Small intestine (tissue), 7 donors: ENCODE data around the gene USP24. TPM values are rescaled to one million over a fixed set of nuclear protein-coding genes. Genes with fewer than 3 reads are reported as not detected.

Source experiments
- DNase-seq, 2 donors: peaks; one replicate each; pipeline versions ENCODE4 v3.0.0 to v3.0.0-alpha.2; 2013
- FAIRE-seq: peaks from 2 replicates; lab custom pipeline; 2012; peaks lifted over from hg19 to GRCh38; lab: Jason Lieb, UNC
- H3K27ac ChIP-seq, 3 donors: one replicate each; pipeline ENCODE4 v1.5.1; 2013; ENCODE audit warnings: low read length in 2 of 3, mild to moderate bottlenecking in 2 of 3, control low read depth in 1 of 3, inconsistent platforms in 1 of 3, low read depth in 1 of 3, moderate library complexity in 1 of 3
- H3K27me3 ChIP-seq, 3 donors: one replicate each; pipeline ENCODE4 v1.6.1; 2013; ENCODE audit warnings: low read length in 3 of 3, inconsistent platforms in 1 of 3; ENCODE audit not compliant: control insufficient read depth in 3 of 3, insufficient read depth in 3 of 3
- H3K36me3 ChIP-seq, 3 donors: one replicate each; pipeline ENCODE4 v1.6.1; 2013; ENCODE audit warnings: low read length in 3 of 3, inconsistent platforms in 1 of 3, low read depth in 1 of 3, mild to moderate bottlenecking in 1 of 3, moderate library complexity in 1 of 3; ENCODE audit not compliant: control insufficient read depth in 3 of 3, insufficient read depth in 2 of 3
- H3K4me1 ChIP-seq, 3 donors: one replicate each; pipeline ENCODE4 v1.6.1; 2013; ENCODE audit warnings: low read length in 2 of 3, inconsistent platforms in 1 of 3, low read depth in 1 of 3, mild to moderate bottlenecking in 1 of 3, moderate library complexity in 1 of 3; ENCODE audit not compliant: control insufficient read depth in 3 of 3, insufficient read depth in 2 of 3
- H3K4me3 ChIP-seq, 3 donors: one replicate each; pipeline ENCODE4 v1.5.1; 2013; ENCODE audit warnings: low read length in 3 of 3, control low read depth in 1 of 3, inconsistent platforms in 1 of 3, low read depth in 1 of 3, mild to moderate bottlenecking in 1 of 3, moderate library complexity in 1 of 3
- H3K9me3 ChIP-seq, 2 donors: one replicate each; pipeline ENCODE4 v1.6.1; 2013; ENCODE audit warnings: low read depth in 1 of 2, low read length in 1 of 2; ENCODE audit not compliant: control insufficient read depth in 2 of 2, insufficient read depth in 1 of 2
- WGBS, 3 donors: extraction: QIAGEN DNeasy Blood & Tissue Kit; methylation state at CpG; one replicate each; pipeline ENCODE4 v1.1.7; 2013; 5-methylcytosine and 5-hydroxymethylcytosine counted together
- polyA plus RNA-seq, 4 donors: library from polyadenylated mRNA; stranded (reverse) in 3 of 4; unstranded in 1 of 4; fragments of 200-250 nt in 3 of 4; fragments of 120-200 nt in 1 of 4; gene quantifications; one replicate each; pipeline versions ENCODE4 v1.2.1 to v1.2.3, GENCODE V29; 2013
- donor health status: healthy with polysubstance abuse.
- donor health status: control.
- donor health status: control.
- donor health status: Bipolar disorder and iron deficiency.
- donor health status: healthy.

USP24 gene
- polyA plus RNA-seq, 4 donors, result 7.3 to 38.3 (median 11.2) TPM

GRCh38 chr1:55063577-55063942 lies 151.6 kb downstream of the USP24 start:
- Histone ChIP-seq H3K27me3 (no peaks in the 10 kb centered on the region), H3K9me3 (no peaks in the 10 kb centered on the region), H3K36me3 (peaks cover 3 to 25% (median 6%) of the 10 kb centered on the region in 3 donors), H3K27ac (no peak overlapping the region), H3K4me1 (no peaks in the 10 kb centered on the region), H3K4me3 (no peak overlapping the region)
- DNase-seq (no peak), FAIRE-seq (no peak)
- 82 to 92% (median 91%) methylated on average over 9 of the region's 9 CpGs for WGBS, 3 donors

GRCh38 chr1:55062801-55063576 lies 152.2 kb downstream of the USP24 start:
- Histone ChIP-seq H3K4me3 (no peak overlapping the region), H3K36me3 (peaks cover 3 to 26% (median 6%) of the 10 kb centered on the region in 3 donors), H3K27ac (no peak overlapping the region), H3K27me3 (no peaks in the 10 kb centered on the region), H3K9me3 (no peaks in the 10 kb centered on the region), H3K4me1 (no peaks in the 10 kb centered on the region)
- 91 to 94% (median 92%) methylated on average over 29 of the region's 29 CpGs for WGBS, 3 donors
- DNase-seq (no peak), FAIRE-seq (no peak)

GRCh38 chr1:55061706-55062321 lies 153.3 kb downstream of the USP24 start:
- peaks cover 1 to 21% (median 3%) of the 10 kb centered on the region in 3 donors for H3K36me3 ChIP-seq
- H3K4me3 ChIP-seq, result no peak overlapping the region
- DNase-seq (no peak), FAIRE-seq (no peak)
- no peaks in the 10 kb centered on the region for H3K9me3 ChIP-seq
- H3K27ac ChIP-seq, result no peak overlapping the region
- H3K27me3 ChIP-seq, result no peaks in the 10 kb centered on the region
- 82 to 93% (median 83%) methylated on average over 4 of the region's 4 CpGs for WGBS, 3 donors
- no peaks in the 10 kb centered on the region for H3K4me1 ChIP-seq

GRCh38 chr1:55061000-55061705 lies 154.0 kb downstream of the USP24 start:
- WGBS, 3 donors, result 85 to 87% (median 85%) methylated on average over 13 of the region's 13 CpGs
- H3K4me1 ChIP-seq, result no peaks in the 10 kb centered on the region

GRCh38 chr1:55060133-55060999 lies 154.8 kb downstream of the USP24 start:
- H3K27ac ChIP-seq, result no peak overlapping the region

More at GRCh38 chr1:55061000-55061705, 154.0 kb downstream of the USP24 start:
- Histone ChIP-seq H3K4me3 (no peak overlapping the region), H3K27me3 (no peaks in the 10 kb centered on the region), H3K9me3 (no peaks in the 10 kb centered on the region), H3K27ac (no peak overlapping the region), H3K36me3 (peaks cover 0 to 18% (median 3%) of the 10 kb centered on the region in 3 donors)
- DNase-seq, result no peak
- FAIRE-seq, result no peak

GRCh38 chr1:55059302-55060132 lies 155.6 kb downstream of the USP24 start:
- H3K36me3 ChIP-seq, result peaks cover 0 to 13% (median 3%) of the 10 kb centered on the region in 3 donors
- FAIRE-seq, result no peak

More at GRCh38 chr1:55060133-55060999, 154.8 kb downstream of the USP24 start:
- Histone ChIP-seq H3K4me1 (no peaks in the 10 kb centered on the region), H3K4me3 (no peak overlapping the region), H3K9me3 (no peaks in the 10 kb centered on the region), H3K36me3 (peaks cover 0 to 13% (median 3%) of the 10 kb centered on the region in 3 donors), H3K27me3 (no peaks in the 10 kb centered on the region)
- WGBS, 3 donors, result 89 to 90% (median 89%) methylated on average over 14 of the region's 14 CpGs
- no peak for FAIRE-seq
- DNase-seq, result no peak

GRCh38 chr1:55057956-55058298 lies 157.2 kb downstream of the USP24 start:
- FAIRE-seq, result no peak
- Histone ChIP-seq H3K36me3 (peaks cover 0 to 15% (median 3%) of the 10 kb centered on the region in 3 donors), H3K4me1 (no peaks in the 10 kb centered on the region), H3K4me3 (no peak overlapping the region), H3K27ac (no peak overlapping the region), H3K9me3 (no peaks in the 10 kb centered on the region), H3K27me3 (no peaks in the 10 kb centered on the region)
- 94 to 96% (median 95%) methylated on average over 6 of the region's 6 CpGs for WGBS, 3 donors
- no peak for DNase-seq

More at GRCh38 chr1:55059302-55060132, 155.6 kb downstream of the USP24 start:
- no peak overlapping the region for H3K27ac ChIP-seq
- no peaks in the 10 kb centered on the region for H3K4me1 ChIP-seq
- WGBS, 3 donors, result 84 to 90% (median 87%) methylated on average over 14 of the region's 14 CpGs
- H3K27me3 ChIP-seq, result no peaks in the 10 kb centered on the region
- H3K9me3 ChIP-seq, result no peaks in the 10 kb centered on the region
- no peak for DNase-seq
- no peak overlapping the region for H3K4me3 ChIP-seq
